GM12892 (cell line): ENCODE data around the gene HAVCR1.

Source experiments
- POLR2A ChIP-seq: IDR thresholded peaks from 2 replicates; pipeline ENCODE4 v1.6.1; 2011; ENCODE audit warnings: low read depth, low read length, control low read depth
- POLR2AphosphoS5 ChIP-seq: IDR thresholded peaks from 2 replicates; pipeline ENCODE4 v1.6.1; 2011; ENCODE audit warnings: low read depth, low read length, control low read depth

DNA sequence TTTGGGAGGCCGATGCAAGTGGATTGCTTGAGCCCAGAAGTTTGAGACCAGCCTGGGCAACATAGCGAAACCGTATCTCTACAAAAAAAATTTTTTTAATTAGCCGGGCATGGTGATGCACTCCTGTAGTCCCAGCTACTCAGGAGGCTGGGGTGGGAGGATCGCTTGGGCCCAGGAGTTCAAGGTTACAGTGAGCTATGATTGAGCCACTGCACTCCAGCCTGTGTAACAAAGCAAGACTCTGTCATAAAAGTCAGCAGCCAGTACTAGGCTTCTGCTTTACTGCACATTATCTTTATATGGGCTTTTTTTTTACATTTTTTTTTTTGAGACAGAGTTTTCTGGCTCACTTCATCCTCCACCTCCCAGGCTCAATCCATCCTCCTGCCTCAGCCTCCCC lies 9.4 kb upstream of the HAVCR1 start:
- TF ChIP-seq POLR2AphosphoS5 (no peak), POLR2A (no peak)
